Kasumi-1 (cell line): Measurements from ENCODE around the gene PRICKLE2.

Experiments
- DNase-seq, 2 experiments: peaks; one replicate each; lab custom pipeline; 2025; lab: John Stamatoyannopoulos, UW

Gene PRICKLE2

GRCh38 chr3:64042952-64043351 lies 182.3 kb downstream of the PRICKLE2 start:
- no peak for DNase-seq
